ENCODE results near the gene MED25.
A peak's percentile ranks its signal among the peaks of the same experiment; 100 is the strongest.

Gene MED25

GRCh38 chr19:49817964-49818648 lies at the start of gene MED25:
Gene MED25, plus strand, starts transcription at chr19:49818289. Its CDS starts 53 bp downstream, at chr19:49818342.
- DNase-seq (ENCODE audit: low read depth, low spot score), result peak; percentile 78

- no peak for DNase-seq (ENCODE audit: low read depth, low spot score)
Measured at GRCh38 chr19:49770529-49770928, 47.6 kb upstream of the MED25 start.

- no peak for DNase-seq (ENCODE audit: low read depth, low spot score)
Measured at GRCh38 chr19:49771674-49772139, 46.4 kb upstream of the MED25 start.

- no peak for DNase-seq (ENCODE audit: low read depth, low spot score)
Measured at GRCh38 chr19:49772850-49773432, 45.1 kb upstream of the MED25 start.

GRCh38 chr19:49773663-49774350 lies 44.3 kb upstream of the MED25 start:
- no peak for DNase-seq (ENCODE audit: low read depth, low spot score)

- no peak for DNase-seq (ENCODE audit: low read depth, low spot score)
Measured at GRCh38 chr19:49774969-49775368, 43.1 kb upstream of the MED25 start.

GRCh38 chr19:49775742-49776370 lies 42.2 kb upstream of the MED25 start:
- no peak for DNase-seq (ENCODE audit: low read depth, low spot score)

GRCh38 chr19:49776371-49776764 lies 41.7 kb upstream of the MED25 start:
- no peak for DNase-seq (ENCODE audit: low read depth, low spot score)

GRCh38 chr19:49779731-49780555 lies 38.1 kb upstream of the MED25 start:
- no peak for DNase-seq (ENCODE audit: low read depth, low spot score)

GRCh38 chr19:49780861-49781260 lies 37.2 kb upstream of the MED25 start:
- no peak for DNase-seq (ENCODE audit: low read depth, low spot score)

- DNase-seq (ENCODE audit: low read depth, low spot score), result no peak
Measured at GRCh38 chr19:49781394-49781793, 36.7 kb upstream of the MED25 start.

- no peak for DNase-seq (ENCODE audit: low read depth, low spot score)
Measured at GRCh38 chr19:49782515-49782914, 35.6 kb upstream of the MED25 start.

GRCh38 chr19:49786376-49786820 lies 31.7 kb upstream of the MED25 start:
- no peak for DNase-seq (ENCODE audit: low read depth, low spot score)

GRCh38 chr19:49787746-49788145 lies 30.3 kb upstream of the MED25 start:
- DNase-seq (ENCODE audit: low read depth, low spot score), result no peak

- DNase-seq (ENCODE audit: low read depth, low spot score), result no peak
Measured at GRCh38 chr19:49788857-49789256, 29.2 kb upstream of the MED25 start.

- DNase-seq (ENCODE audit: low read depth, low spot score), result no peak
Measured at GRCh38 chr19:49790866-49791265, 27.2 kb upstream of the MED25 start.

GRCh38 chr19:49791776-49792445 lies 26.2 kb upstream of the MED25 start:
- DNase-seq (ENCODE audit: low read depth, low spot score), result no peak

- DNase-seq (ENCODE audit: low read depth, low spot score), result no peak
Measured at GRCh38 chr19:49792829-49793560, 25.1 kb upstream of the MED25 start.

- DNase-seq (ENCODE audit: low read depth, low spot score), result no peak
Measured at GRCh38 chr19:49793561-49793840, 24.6 kb upstream of the MED25 start.

- no peak for DNase-seq (ENCODE audit: low read depth, low spot score)
Measured at GRCh38 chr19:49795615-49796014, 22.5 kb upstream of the MED25 start.
